Measurements from ENCODE around the gene SLC45A3. TPM values are rescaled to one million over a fixed set of nuclear protein-coding genes. Genes with fewer than 3 reads are reported as not detected.

The SLC45A3 gene
- total RNA-seq, 1 experiment from 2014 or later, result 12.3 TPM

- H3K4me1 ChIP-seq (ENCODE audit: control insufficient read depth in 1 of 2, insufficient read depth in 2 of 2, low read length in 2 of 2), result no peaks in the 10 kb centered on the region
- H3K4me3 ChIP-seq (replicated peaks in 1 of 2; ENCODE audit: low read depth in 1 of 2, low read length in 2 of 2), result no peak overlapping the region
- CTCF ChIA-PET, result interaction anchor here (1.3 to 6.8 kb wide), 3 partner anchors 50 to 185 kb away, joined by 3 to 163 read pairs (median 41); no protein-coding TSS in a partner anchor
- no peaks in the 10 kb centered on the region for H3K9me2 ChIP-seq (ENCODE audit: insufficient read depth)
- no peak for ATAC-seq
- no peak for TF ChIP-seq ZNF274 (IDR thresholded peaks at IDR 0.05; ENCODE audit: low read depth, low read length)
- no peak for TF ChIP-seq EZH2 (IDR thresholded peaks at IDR 0.05)
- TF ChIP-seq SRF (IDR thresholded peaks at IDR 0.05; ENCODE audit: low read depth), result no peak
- TF ChIP-seq CEBPB (IDR thresholded peaks at IDR 0.05; ENCODE audit: low read depth), result no peak
- TF ChIP-seq MAX (IDR thresholded peaks at IDR 0.05), result no peak
- TF ChIP-seq POLR2A (IDR thresholded peaks at IDR 0.05; ENCODE audit: borderline replicate concordance, extremely low read depth, insufficient read depth, insufficient read length), result no peak
- TF ChIP-seq POLR2AphosphoS5 (IDR thresholded peaks at IDR 0.05; ENCODE audit: low read depth, low read length), result no peak
- TF ChIP-seq SP1 (IDR thresholded peaks at IDR 0.05; ENCODE audit: low read depth), result no peak
- no peak for TF ChIP-seq JUND (IDR thresholded peaks at IDR 0.05)
- TF ChIP-seq TCF7L2 (IDR thresholded peaks at IDR 0.05; ENCODE audit: borderline replicate concordance, extremely low read depth, insufficient read depth, insufficient read length), result no peak
- TF ChIP-seq CBX3 (IDR thresholded peaks at IDR 0.05; ENCODE audit: low read depth), result no peak
- RAD21 ChIA-PET (ENCODE audit: low non-redundant PET in 1 of 2, low total read pairs in 2 of 2, uncharacterized antibody in 2 of 2, unreplicated experiment in 2 of 2), result no interaction called here
- POLR2A ChIA-PET, result no interaction called here
- H4K20me1 ChIP-seq (ENCODE audit: insufficient read depth), result no peaks in the 10 kb centered on the region; the same call in 1 of the 2 replicates
- H3K27ac ChIP-seq (ENCODE audit: low read depth, low read length), result no peak overlapping the region
- H2AFZ ChIP-seq (ENCODE audit: low read depth, low read length, poor library complexity, severe bottlenecking), result no peak overlapping the region
- H3K9ac ChIP-seq (ENCODE audit: low read length), result no peak overlapping the region
- H3K36me3 ChIP-seq (ENCODE audit: control insufficient read depth in 1 of 2, insufficient read depth in 2 of 2, low read length in 2 of 2), result peaks cover 3 to 4% of the 10 kb centered on the region in 2 experiments; a peak in 1 of 4 replicates
- no TSS peak for BruUV-seq (replicated peaks)
- no peaks in the 10 kb centered on the region for H3K27me3 ChIP-seq (ENCODE audit: insufficient read depth, low read length)
- intact Hi-C loops (cut with micrococcal nuclease), result no loop called here
- no peaks in the 10 kb centered on the region for H3K9me3 ChIP-seq (ENCODE audit: control insufficient read depth in 1 of 2, insufficient read depth in 1 of 2, low read depth in 1 of 2, low read length in 2 of 2)
- DNase-seq (ENCODE audit: low read depth, low spot score), result no peak
- no peak overlapping the region for H3K4me2 ChIP-seq (ENCODE audit: low read length)
- H3K79me2 ChIP-seq (ENCODE audit: insufficient read depth, low read length), result no peaks in the 10 kb centered on the region
These were observed 28.7 kb upstream of the SLC45A3 start for GRCh38 chr1:205709059-205709398.
